Activated CD4-positive, CD25-positive, alpha-beta regulatory T cell treated with anti-CD3 and anti-CD28 coated beads, Interleukin-2, amount 50 U/mL, for 24 hours (primary cell): ENCODE results near the gene PCYT1B.
A peak's percentile ranks its signal among the peaks of the same experiment; 100 is the strongest.

Experiments
- ATAC-seq, 2 donors: fragments of 150-1000 bp; cut with Tn5 transposase; one replicate each; pipeline ENCODE4 v1.10.0; 2021; ENCODE audit warnings: mild to moderate bottlenecking in 1 of 2, moderate library complexity in 1 of 2

The PCYT1B gene

GRCh38 chrX:24520472-24520871, 126.7 kb downstream of the PCYT1B start:
- no peak for ATAC-seq

DNA sequence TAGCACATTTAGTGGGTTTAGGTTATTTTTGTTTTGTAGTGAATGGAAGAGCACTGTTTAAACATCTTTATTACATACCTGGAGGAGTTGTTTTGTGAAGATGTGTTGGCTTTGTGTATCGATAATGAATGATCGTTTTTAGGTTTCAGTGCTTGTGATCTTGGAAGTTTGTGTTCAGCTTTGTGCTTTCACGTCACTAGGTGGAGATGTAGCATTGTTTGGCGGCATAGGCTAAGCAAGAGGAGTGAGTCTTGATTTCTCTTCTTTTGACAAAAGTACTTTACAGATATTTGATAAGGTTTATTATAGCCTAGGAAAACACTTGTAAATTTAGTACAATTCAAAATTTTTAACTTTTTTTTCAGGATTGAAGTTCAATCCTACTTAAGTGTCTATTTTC, 131.7 kb downstream of the PCYT1B start:
- no peak for ATAC-seq

DNA sequence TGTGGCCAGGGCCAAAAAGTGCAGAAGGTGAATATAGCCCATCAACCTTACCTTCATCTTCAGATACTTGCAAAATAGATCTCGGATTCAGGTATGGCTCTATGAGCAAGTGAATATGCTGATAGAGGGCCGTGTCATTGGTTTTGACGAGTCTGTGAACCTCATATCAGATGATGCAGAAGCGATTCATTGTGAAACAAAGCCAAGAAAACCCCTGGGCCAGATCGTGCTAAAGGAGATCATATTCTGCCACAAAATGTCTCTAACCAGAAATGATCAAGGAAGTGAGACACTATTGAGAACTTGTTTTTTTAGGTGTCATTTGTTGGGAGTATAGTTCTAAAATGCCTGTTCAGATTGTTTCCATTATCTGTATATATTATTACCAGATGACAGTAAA, 133.7 kb downstream of the PCYT1B start:
- ATAC-seq = peak; percentile 97 to 99

DNA sequence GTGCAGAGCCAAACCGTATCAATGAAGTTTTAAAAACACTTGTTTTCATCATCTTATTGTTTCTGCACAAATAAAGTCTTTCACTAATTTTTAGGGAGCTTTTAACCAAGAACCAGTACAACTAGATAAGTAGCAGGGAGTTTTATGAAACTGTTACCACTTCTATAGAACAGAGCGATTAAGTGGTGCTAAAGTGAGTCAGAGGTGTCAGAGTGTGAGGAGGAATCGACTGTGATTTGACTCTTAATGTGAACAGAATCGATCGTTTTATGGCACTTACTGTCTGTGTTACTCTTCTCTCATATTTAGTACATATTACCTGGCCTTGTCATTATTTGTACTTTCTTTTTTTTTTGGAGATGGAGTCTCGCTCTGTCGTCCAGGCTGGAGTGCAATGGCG, 138.8 kb downstream of the PCYT1B start:
- no peak for ATAC-seq
